DOHH2 (cell line): ENCODE measurements around the gene FRMD8.

Experiments used
- EZH2phosphoT487 ChIP-seq: fragments of 200-600 bp; sonication (generic); IDR thresholded peaks from 2 replicates; pipeline ENCODE4 v1.6.1; 2017; ENCODE audit warnings: borderline replicate concordance, mild to moderate bottlenecking, antibody characterized with exemption, low read length, moderate library complexity, mixed read lengths
- TF ChIP-seq, protein P1 (sequence below): fragments of 200-600 bp; sonication (generic); IDR thresholded peaks from one replicate; pipeline ENCODE4 v1.5.1; 2014; ENCODE audit warnings: antibody characterized with exemption, mild to moderate bottlenecking, low read depth, low read length; ENCODE audit not compliant: poor library complexity, severe bottlenecking

DNA sequence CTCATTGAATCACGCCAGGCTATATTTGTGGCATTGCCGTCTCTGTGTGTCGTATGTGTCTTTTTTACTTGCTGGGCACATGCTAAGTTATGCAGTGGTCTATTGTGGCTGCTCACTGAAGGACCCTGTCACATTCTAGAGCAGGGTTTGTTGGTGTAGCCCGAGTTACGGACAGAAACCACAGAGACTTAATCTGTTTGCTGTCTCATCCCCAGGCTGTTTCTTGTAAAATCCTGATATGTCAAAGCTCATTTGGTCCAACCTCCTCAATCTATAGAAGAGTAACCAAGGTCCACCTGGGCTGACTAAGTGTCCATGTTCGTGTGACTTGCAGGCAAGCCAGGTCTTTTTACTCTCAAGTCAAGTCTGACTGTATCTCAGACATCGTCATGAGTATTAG is 47.8 kb upstream of the FRMD8 start:
- no peak for TF ChIP-seq EZH2phosphoT487
- TF ChIP-seq, protein P1, sequence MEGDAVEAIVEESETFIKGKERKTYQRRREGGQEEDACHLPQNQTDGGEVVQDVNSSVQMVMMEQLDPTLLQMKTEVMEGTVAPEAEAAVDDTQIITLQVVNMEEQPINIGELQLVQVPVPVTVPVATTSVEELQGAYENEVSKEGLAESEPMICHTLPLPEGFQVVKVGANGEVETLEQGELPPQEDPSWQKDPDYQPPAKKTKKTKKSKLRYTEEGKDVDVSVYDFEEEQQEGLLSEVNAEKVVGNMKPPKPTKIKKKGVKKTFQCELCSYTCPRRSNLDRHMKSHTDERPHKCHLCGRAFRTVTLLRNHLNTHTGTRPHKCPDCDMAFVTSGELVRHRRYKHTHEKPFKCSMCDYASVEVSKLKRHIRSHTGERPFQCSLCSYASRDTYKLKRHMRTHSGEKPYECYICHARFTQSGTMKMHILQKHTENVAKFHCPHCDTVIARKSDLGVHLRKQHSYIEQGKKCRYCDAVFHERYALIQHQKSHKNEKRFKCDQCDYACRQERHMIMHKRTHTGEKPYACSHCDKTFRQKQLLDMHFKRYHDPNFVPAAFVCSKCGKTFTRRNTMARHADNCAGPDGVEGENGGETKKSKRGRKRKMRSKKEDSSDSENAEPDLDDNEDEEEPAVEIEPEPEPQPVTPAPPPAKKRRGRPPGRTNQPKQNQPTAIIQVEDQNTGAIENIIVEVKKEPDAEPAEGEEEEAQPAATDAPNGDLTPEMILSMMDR, result no peak
